ENCODE results near the gene ECHDC3.

ECHDC3 gene

DNA sequence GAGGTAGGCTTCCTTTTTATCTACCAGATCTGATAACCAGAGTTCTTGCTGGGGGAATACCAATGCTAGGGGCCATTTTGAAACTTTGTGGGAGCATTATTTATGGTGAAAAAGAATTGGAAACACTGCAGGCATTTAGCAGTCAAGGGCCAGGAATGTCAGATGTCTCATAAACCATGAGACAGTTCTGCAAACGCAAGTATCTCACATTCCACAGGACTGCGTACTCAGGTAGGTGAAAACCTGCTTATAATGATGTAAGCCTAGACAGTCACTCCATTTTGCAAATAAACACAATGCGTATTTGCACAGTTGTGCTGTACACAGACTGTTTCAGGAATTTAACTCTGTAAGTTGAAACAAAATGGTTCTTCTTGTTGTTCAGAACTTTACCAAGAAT lies 33.9 kb downstream of the ECHDC3 start:
- no peaks in the 10 kb centered on the region for H3K9me3 ChIP-seq (ENCODE audit: low read length)
- no peak overlapping the region for H3K4me2 ChIP-seq (ENCODE audit: low read length)
- no peaks in the 10 kb centered on the region for H3K9me2 ChIP-seq (ENCODE audit: low read depth, low read length)
- H3K79me2 ChIP-seq (ENCODE audit: insufficient read depth, low read length), result no peaks in the 10 kb centered on the region
- no peak overlapping the region for H3K27ac ChIP-seq (ENCODE audit: low read depth, low read length, poor library complexity, severe bottlenecking)
- H3K9ac ChIP-seq (ENCODE audit: low read length), result no peak overlapping the region
- H3K36me3 ChIP-seq (ENCODE audit: insufficient read depth, low read length), result no peaks in the 10 kb centered on the region
- no peaks in the 10 kb centered on the region for H4K20me1 ChIP-seq (ENCODE audit: insufficient read depth, low read length)
- H3K4me3 ChIP-seq (ENCODE audit: low read depth, low read length, poor library complexity, severe bottlenecking), result no peak overlapping the region
- no peaks in the 10 kb centered on the region; the same call in 1 of the 2 replicates for H3K27me3 ChIP-seq (ENCODE audit: insufficient read depth, low read length)
- TF ChIP-seq, protein P1, sequence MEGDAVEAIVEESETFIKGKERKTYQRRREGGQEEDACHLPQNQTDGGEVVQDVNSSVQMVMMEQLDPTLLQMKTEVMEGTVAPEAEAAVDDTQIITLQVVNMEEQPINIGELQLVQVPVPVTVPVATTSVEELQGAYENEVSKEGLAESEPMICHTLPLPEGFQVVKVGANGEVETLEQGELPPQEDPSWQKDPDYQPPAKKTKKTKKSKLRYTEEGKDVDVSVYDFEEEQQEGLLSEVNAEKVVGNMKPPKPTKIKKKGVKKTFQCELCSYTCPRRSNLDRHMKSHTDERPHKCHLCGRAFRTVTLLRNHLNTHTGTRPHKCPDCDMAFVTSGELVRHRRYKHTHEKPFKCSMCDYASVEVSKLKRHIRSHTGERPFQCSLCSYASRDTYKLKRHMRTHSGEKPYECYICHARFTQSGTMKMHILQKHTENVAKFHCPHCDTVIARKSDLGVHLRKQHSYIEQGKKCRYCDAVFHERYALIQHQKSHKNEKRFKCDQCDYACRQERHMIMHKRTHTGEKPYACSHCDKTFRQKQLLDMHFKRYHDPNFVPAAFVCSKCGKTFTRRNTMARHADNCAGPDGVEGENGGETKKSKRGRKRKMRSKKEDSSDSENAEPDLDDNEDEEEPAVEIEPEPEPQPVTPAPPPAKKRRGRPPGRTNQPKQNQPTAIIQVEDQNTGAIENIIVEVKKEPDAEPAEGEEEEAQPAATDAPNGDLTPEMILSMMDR (IDR thresholded peaks at IDR 0.05; ENCODE audit: low read length), result no peak
- TF ChIP-seq EZH2 (IDR thresholded peaks at IDR 0.05; ENCODE audit: borderline replicate concordance, low read length), result no peak
- no peaks in the 10 kb centered on the region for H3K4me1 ChIP-seq (ENCODE audit: insufficient read depth, low read length, severe bottlenecking)
- no peak overlapping the region for H2AFZ ChIP-seq (ENCODE audit: low read length)
- no peaks in the 10 kb centered on the region for H3F3A ChIP-seq (ENCODE audit: insufficient read depth, low read length)

DNA sequence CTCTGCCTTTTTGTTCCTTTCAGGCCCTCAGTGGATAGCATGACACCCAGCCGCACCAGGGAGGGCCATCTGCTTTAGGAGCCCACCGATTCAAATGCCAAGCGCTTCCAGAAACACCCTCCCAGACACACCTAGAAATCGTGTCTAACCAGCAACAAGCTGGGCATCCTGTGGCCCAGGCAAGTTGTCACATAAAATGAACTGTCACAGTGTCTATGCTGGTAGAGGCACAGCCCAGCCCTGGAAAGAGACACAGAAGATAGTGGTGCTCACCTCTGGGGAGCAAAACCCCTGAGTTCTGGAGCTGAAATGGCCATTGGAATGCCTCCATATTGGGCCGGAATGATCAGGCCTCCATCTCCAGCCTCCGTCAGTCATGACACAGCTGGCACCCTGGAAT lies 38.9 kb downstream of the ECHDC3 start:
- Histone ChIP-seq H3K9me2 (ENCODE audit: low read depth, low read length) (no peaks in the 10 kb centered on the region), H3K27me3 (ENCODE audit: insufficient read depth, low read length) (no peaks in the 10 kb centered on the region; the same call in 1 of the 2 replicates), H3K4me1 (ENCODE audit: insufficient read depth, low read length, severe bottlenecking) (no peaks in the 10 kb centered on the region), H3K9me3 (ENCODE audit: low read length) (no peaks in the 10 kb centered on the region), H3K4me2 (ENCODE audit: low read length) (no peak overlapping the region), H3K4me3 (ENCODE audit: low read depth, low read length, poor library complexity, severe bottlenecking) (no peak overlapping the region), H3K27ac (ENCODE audit: low read depth, low read length, poor library complexity, severe bottlenecking) (no peak overlapping the region), H4K20me1 (ENCODE audit: insufficient read depth, low read length) (no peaks in the 10 kb centered on the region), H3K9ac (ENCODE audit: low read length) (no peak overlapping the region), H3K79me2 (ENCODE audit: insufficient read depth, low read length) (no peaks in the 10 kb centered on the region), H3F3A (ENCODE audit: insufficient read depth, low read length) (no peaks in the 10 kb centered on the region), H2AFZ (ENCODE audit: low read length) (no peak overlapping the region), H3K36me3 (ENCODE audit: insufficient read depth, low read length) (no peaks in the 10 kb centered on the region)
- TF ChIP-seq, protein P1 (IDR thresholded peaks at IDR 0.05; ENCODE audit: low read length), result no peak
- TF ChIP-seq EZH2 (IDR thresholded peaks at IDR 0.05; ENCODE audit: borderline replicate concordance, low read length), result no peak

DNA sequence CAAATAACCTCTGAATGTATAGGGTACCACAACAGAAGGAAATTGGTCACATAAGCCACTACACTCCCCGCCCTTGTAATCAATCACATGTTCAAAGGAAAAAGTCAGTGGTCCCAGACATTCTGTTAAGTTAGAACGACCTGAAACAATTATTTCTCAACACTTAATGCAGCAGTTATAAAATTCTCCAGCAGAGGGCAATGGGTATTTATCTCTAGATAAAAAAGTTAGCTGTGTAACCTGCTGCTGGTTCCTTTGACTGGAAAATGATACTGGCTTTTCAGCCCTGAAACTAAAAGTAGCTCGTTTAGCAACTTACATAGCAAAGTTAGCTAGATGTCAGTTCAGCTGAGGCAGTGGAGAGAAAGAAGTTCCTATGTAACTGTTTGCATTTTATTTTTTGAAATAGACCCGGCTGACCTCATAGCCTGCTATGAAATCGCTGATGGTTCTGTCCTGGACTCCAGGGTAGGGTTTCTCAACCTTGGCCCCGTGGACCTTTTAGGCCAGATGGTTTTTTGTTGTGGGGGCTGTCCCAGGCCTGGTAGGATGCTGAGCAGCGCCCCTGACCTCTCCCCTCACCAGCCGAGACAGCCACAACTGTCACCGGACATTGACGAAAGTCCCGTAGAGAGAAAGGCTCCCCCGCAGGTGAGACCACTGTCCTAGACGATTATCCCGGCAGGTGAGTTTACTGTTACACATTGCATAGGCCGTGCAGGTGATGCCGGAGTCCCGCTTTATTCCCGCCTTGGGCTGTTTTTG lies 40.8 kb downstream of the ECHDC3 start:
- no peaks in the 10 kb centered on the region for H3K9me3 ChIP-seq (ENCODE audit: low read length)
- no peak overlapping the region for H2AFZ ChIP-seq (ENCODE audit: low read length)
- no peaks in the 10 kb centered on the region for H3K36me3 ChIP-seq (ENCODE audit: insufficient read depth, low read length)
- H3K4me1 ChIP-seq (ENCODE audit: insufficient read depth, low read length, severe bottlenecking), result no peaks in the 10 kb centered on the region
- H3K27me3 ChIP-seq (ENCODE audit: insufficient read depth, low read length), result no peaks in the 10 kb centered on the region; the same call in 1 of the 2 replicates
- no peaks in the 10 kb centered on the region for H3F3A ChIP-seq (ENCODE audit: insufficient read depth, low read length)
- H3K4me2 ChIP-seq (ENCODE audit: low read length), result no peak overlapping the region
- H3K4me3 ChIP-seq (ENCODE audit: low read depth, low read length, poor library complexity, severe bottlenecking), result no peak overlapping the region
- no peaks in the 10 kb centered on the region for H3K79me2 ChIP-seq (ENCODE audit: insufficient read depth, low read length)
- no peak overlapping the region for H3K27ac ChIP-seq (ENCODE audit: low read depth, low read length, poor library complexity, severe bottlenecking)
- no peak for TF ChIP-seq EZH2 (IDR thresholded peaks at IDR 0.05; ENCODE audit: borderline replicate concordance, low read length)
- TF ChIP-seq, protein P1 (IDR thresholded peaks at IDR 0.05; ENCODE audit: low read length), result peak; percentile 61
- H3K9ac ChIP-seq (ENCODE audit: low read length), result no peak overlapping the region
- no peaks in the 10 kb centered on the region for H4K20me1 ChIP-seq (ENCODE audit: insufficient read depth, low read length)
- no peaks in the 10 kb centered on the region for H3K9me2 ChIP-seq (ENCODE audit: low read depth, low read length)

All from OCI-LY1 (cell line).